WTC11 (cell line): ENCODE data around the gene LHX2. TPM values are rescaled to one million over a fixed set of nuclear protein-coding genes. Genes with fewer than 3 reads are reported as not detected.

Experiments
- ATAC-seq: fragments of 200-7000 bp; cut with Tn5 transposase; 2 replicates; pipeline ENCODE4 v1.10.0; 2021; ENCODE audit warnings: mild to moderate bottlenecking, moderate library complexity
- CTCF ChIA-PET: fragments of 300-600 bp; sonication (Branson Sonifier 250); formaldehyde crosslinking; loops from one replicate; lab custom pipeline; 2021; ENCODE audit warnings: antibody characterized with exemption; lab: Charles Lee
- POLR2A ChIA-PET: fragments of 350-600 bp; sonication (Branson Sonifier 250); formaldehyde crosslinking; loops from one replicate; lab custom pipeline; 2021; ENCODE audit warnings: antibody characterized with exemption; lab: Charles Lee
- DNase-seq: peaks from one replicate; pipeline ENCODE4 v3.0.0; 2021; ENCODE audit warnings: low spot score
- H3K27ac Mint-ChIP-seq: 2 replicates; pipeline ENCODE4 v1.8.0; 2021; ENCODE audit warnings: mixed read lengths
- H3K27me3 Mint-ChIP-seq: 2 replicates; pipeline ENCODE4 v1.8.0; 2021; ENCODE audit warnings: low read depth, mild to moderate bottlenecking, moderate library complexity, mixed read lengths
- H3K36me3 Mint-ChIP-seq: 2 replicates; pipeline ENCODE4 v1.8.0; 2021; ENCODE audit warnings: mixed read lengths
- H3K4me1 Mint-ChIP-seq: 2 replicates; pipeline ENCODE4 v1.8.0; 2022; ENCODE audit warnings: mixed read lengths
- H3K4me3 Mint-ChIP-seq: 2 replicates; pipeline ENCODE4 v1.8.0; 2021; ENCODE audit warnings: mild to moderate bottlenecking, moderate library complexity, mixed read lengths
- H3K9me3 Mint-ChIP-seq: 2 replicates; pipeline ENCODE4 v1.8.0; 2021; ENCODE audit warnings: mixed read lengths
- ATF3 ChIP-seq: sonication (generic); formaldehyde crosslinking; conservative IDR thresholded peaks from 2 replicates; pipeline ENCODE4 v1.8.1; 2022; ENCODE audit warnings: mild to moderate bottlenecking, missing genetic modification reagents
- E2F1 ChIP-seq: sonication (generic); formaldehyde crosslinking; IDR thresholded peaks from 2 replicates; pipeline ENCODE4 v1.8.0; 2022; ENCODE audit warnings: mild to moderate bottlenecking, missing genetic modification reagents
- E2F5 ChIP-seq: sonication (generic); formaldehyde crosslinking; IDR thresholded peaks from 2 replicates; pipeline ENCODE4 v1.8.1; 2022; ENCODE audit warnings: mild to moderate bottlenecking, moderate library complexity, missing genetic modification reagents
- FOXP4 ChIP-seq: sonication (generic); formaldehyde crosslinking; IDR thresholded peaks from 2 replicates; pipeline ENCODE4 v1.8.0; 2022; ENCODE audit warnings: mild to moderate bottlenecking, missing genetic modification reagents
- GTF2I ChIP-seq: fragments of 250-450 bp; sonication (Bioruptor Pico); conservative IDR thresholded peaks from 2 replicates; pipeline ENCODE4 v1.4.0; 2021; ENCODE audit warnings: mild to moderate bottlenecking
- HMGA2 ChIP-seq: fragments of 250-450 bp; sonication (Bioruptor Pico); IDR thresholded peaks from 2 replicates; pipeline ENCODE4 v1.4.0; 2021; ENCODE audit warnings: mild to moderate bottlenecking, moderate library complexity
- IRF2 ChIP-seq: sonication (generic); formaldehyde crosslinking; IDR thresholded peaks from 2 replicates; pipeline ENCODE4 v1.8.0; 2022; ENCODE audit warnings: low read depth, missing genetic modification reagents, borderline replicate concordance
- MXD4 ChIP-seq: fragments of 250-450 bp; sonication (Bioruptor Pico); IDR thresholded peaks from 2 replicates; pipeline ENCODE4 v1.8.0; 2021; ENCODE audit warnings: mild to moderate bottlenecking, moderate library complexity, borderline replicate concordance
- NFYB ChIP-seq: sonication (generic); formaldehyde crosslinking; conservative IDR thresholded peaks from 2 replicates; pipeline ENCODE4 v1.8.0; 2022; ENCODE audit warnings: low read depth, missing genetic modification reagents
- NR2C2 ChIP-seq: sonication (generic); formaldehyde crosslinking; IDR thresholded peaks from 2 replicates; pipeline ENCODE4 v1.8.0; 2022; ENCODE audit warnings: mild to moderate bottlenecking, missing genetic modification reagents
- PRDM15 ChIP-seq: sonication (generic); formaldehyde crosslinking; IDR thresholded peaks from 2 replicates; pipeline ENCODE4 v1.8.0; 2022; ENCODE audit warnings: missing genetic modification reagents
- PRRX2 ChIP-seq: fragments of 250-450 bp; sonication (Bioruptor Pico); IDR thresholded peaks from 2 replicates; pipeline ENCODE4 v1.8.0; 2021; ENCODE audit warnings: mild to moderate bottlenecking
- TEAD4 ChIP-seq: sonication (generic); formaldehyde crosslinking; IDR thresholded peaks from 2 replicates; pipeline ENCODE4 v1.8.0; 2022; ENCODE audit warnings: mild to moderate bottlenecking, missing genetic modification reagents
- TP53 ChIP-seq: sonication (generic); formaldehyde crosslinking; IDR thresholded peaks from 2 replicates; pipeline ENCODE4 v1.8.1; 2023; ENCODE audit warnings: mild to moderate bottlenecking, missing genetic modification reagents
- USF1 ChIP-seq: sonication (generic); formaldehyde crosslinking; IDR thresholded peaks from 2 replicates; pipeline ENCODE4 v1.8.0; 2022; ENCODE audit warnings: mild to moderate bottlenecking, missing genetic modification reagents
- ZBTB21 ChIP-seq: sonication (generic); formaldehyde crosslinking; IDR thresholded peaks from 2 replicates; pipeline ENCODE4 v1.8.1; 2023; ENCODE audit warnings: mild to moderate bottlenecking, missing genetic modification reagents, borderline replicate concordance
- ZBTB43 ChIP-seq: sonication (generic); formaldehyde crosslinking; IDR thresholded peaks from 2 replicates; pipeline ENCODE4 v1.8.1; 2023; ENCODE audit warnings: mild to moderate bottlenecking, missing genetic modification reagents
- ZNF121 ChIP-seq: sonication (generic); formaldehyde crosslinking; IDR thresholded peaks from 2 replicates; pipeline ENCODE4 v1.8.0; 2023; ENCODE audit warnings: missing genetic modification reagents
- ZNF263 ChIP-seq: sonication (generic); formaldehyde crosslinking; IDR thresholded peaks from 2 replicates; pipeline ENCODE4 v1.8.1; 2022; ENCODE audit warnings: low read depth, mild to moderate bottlenecking, moderate library complexity, missing genetic modification reagents
- total RNA-seq: library from RNA; stranded (reverse); gene quantifications from 3 replicates; pipeline ENCODE4 v1.2.3, GENCODE V29; 2021

The LHX2 gene
- total RNA-seq, 1 experiment from 2014 or later = 0.42 TPM

- no peak for DNase-seq
- Mint-ChIP-seq H3K36me3 (no peaks in the 10 kb centered on the region), H3K4me3 (peak overlapping the region; percentile 76), H3K27me3 (peaks cover 93% of the 10 kb centered on the region), H3K4me1 (peaks cover 45% of the 10 kb centered on the region)
- POLR2A ChIA-PET = interaction anchor here (0.6 to 1.0 kb wide), 2 partner anchors 20 to 578 kb away, joined by 3 read pairs; no protein-coding TSS in a partner anchor
- TF ChIP-seq E2F1 (CRISPR knock-in tag) (0 out of 2 replicates have a peak, but pooled peaks have one; percentile 24), E2F5 (CRISPR knock-in tag) (no peak)
- TF ChIP-seq, all 79 proteins: peak for 1
- no peaks in the 10 kb centered on the region for H3K9me3 Mint-ChIP-seq
- CTCF ChIA-PET = interaction anchor here (1.5 to 1.6 kb wide), 3 partner anchors 15 to 24 kb away, joined by 4 to 5 read pairs (median 4); no protein-coding TSS in a partner anchor
- peak; percentile 13 for ATAC-seq
- no peak overlapping the region for H3K27ac Mint-ChIP-seq
Observed at GRCh38 chr9:123998278-123998925, 13.2 kb upstream of the LHX2 start.

GRCh38 chr9:123998970-123999621 lies 12.5 kb upstream of the LHX2 start:
- peak overlapping the region; percentile 76 for H3K4me3 Mint-ChIP-seq
- ChIA-PET CTCF (interaction anchor here (1.6 kb wide), 1 partner anchor 15 kb away, joined by 5 read pairs; no protein-coding TSS in a partner anchor), POLR2A (interaction anchor here (1.0 kb wide), 1 partner anchor 20 kb away, joined by 3 read pairs; no protein-coding TSS in a partner anchor)
- H3K4me1 Mint-ChIP-seq = peaks cover 48% of the 10 kb centered on the region
- H3K27ac Mint-ChIP-seq = no peak overlapping the region
- peak; percentile 49 for ATAC-seq
- peaks cover 93% of the 10 kb centered on the region for H3K27me3 Mint-ChIP-seq
- no peaks in the 10 kb centered on the region for H3K9me3 Mint-ChIP-seq
- TF ChIP-seq ZNF263 (CRISPR knock-in tag) (no peak), ATF3 (CRISPR knock-in tag) (no peak), MXD4 (CRISPR knock-in tag) (no peak), TP53 (CRISPR knock-in tag) (no peak), ZBTB43 (no peak), USF1 (CRISPR knock-in tag) (no peak), IRF2 (CRISPR knock-in tag) (no peak), GTF2I (CRISPR knock-in tag) (no peak), PRRX2 (CRISPR knock-in tag) (no peak)
- no peaks in the 10 kb centered on the region for H3K36me3 Mint-ChIP-seq
- peak; percentile 38 for DNase-seq

GRCh38 chr9:123999661-124000060 lies 11.9 kb upstream of the LHX2 start:
- DNase-seq = no peak
- CTCF ChIA-PET = no interaction called here
- no peaks in the 10 kb centered on the region for H3K9me3 Mint-ChIP-seq
- no peak overlapping the region for H3K27ac Mint-ChIP-seq
- peak; percentile 21 for ATAC-seq
- POLR2A ChIA-PET = no interaction called here
- H3K27me3 Mint-ChIP-seq = peaks cover 93% of the 10 kb centered on the region
- H3K36me3 Mint-ChIP-seq = no peaks in the 10 kb centered on the region
- H3K4me3 Mint-ChIP-seq = no peak overlapping the region
- peaks cover 52% of the 10 kb centered on the region for H3K4me1 Mint-ChIP-seq
- TF ChIP-seq FOXP4 (CRISPR knock-in tag) = no peak
- TF ChIP-seq PRRX2 (CRISPR knock-in tag) = no peak
- no peak for TF ChIP-seq NFYB (CRISPR knock-in tag)
- no peak for TF ChIP-seq TEAD4 (CRISPR knock-in tag)
- no peak for TF ChIP-seq NR2C2 (CRISPR knock-in tag)
- no peak for TF ChIP-seq PRDM15 (CRISPR knock-in tag)
- TF ChIP-seq HMGA2 (CRISPR knock-in tag) = no peak
- no peak for TF ChIP-seq ZNF121
- TF ChIP-seq ZBTB21 (CRISPR knock-in tag) = no peak
